GM19351 (cell line): Measurements from ENCODE around the gene DVL2.

Experiments used
- ATAC-seq: cut with Tn5 transposase; IDR thresholded peaks from one replicate; pipeline ENCODE4 v1.9.1; 2021; ENCODE audit warnings: mild to moderate bottlenecking, moderate library complexity; ENCODE audit not compliant: unreplicated experiment

Gene DVL2

DNA sequence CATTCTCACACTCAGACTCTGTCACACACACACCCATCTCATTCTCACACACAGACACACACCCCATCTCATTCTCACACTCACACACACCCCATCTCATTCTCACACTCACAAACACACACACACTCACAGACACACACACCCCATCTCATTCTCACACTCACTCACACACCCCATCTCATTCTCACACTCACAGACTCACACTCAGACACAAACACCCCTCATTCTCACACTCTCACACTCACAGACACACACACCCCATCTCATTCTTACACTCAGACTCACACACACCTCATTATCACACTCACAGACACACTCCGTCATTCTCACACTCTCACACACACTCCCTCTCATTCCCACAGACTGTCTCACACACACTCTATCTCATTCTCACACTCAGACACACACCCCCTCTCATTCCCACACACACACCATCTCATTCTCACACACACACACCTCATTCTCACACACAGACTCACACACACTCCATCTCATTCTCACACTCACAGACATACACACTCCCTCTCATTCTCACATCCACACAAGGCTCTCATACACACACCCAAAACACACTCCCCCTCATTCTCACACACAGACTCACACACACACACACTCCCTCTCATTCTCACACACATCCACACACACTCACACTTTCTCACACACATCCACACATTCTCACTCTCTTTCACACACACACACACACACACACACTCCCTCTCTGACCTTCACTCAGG is 58.0 kb downstream of the DVL2 start:
- no peak for ATAC-seq
